ENCODE data around the gene LILRB2.

DNA sequence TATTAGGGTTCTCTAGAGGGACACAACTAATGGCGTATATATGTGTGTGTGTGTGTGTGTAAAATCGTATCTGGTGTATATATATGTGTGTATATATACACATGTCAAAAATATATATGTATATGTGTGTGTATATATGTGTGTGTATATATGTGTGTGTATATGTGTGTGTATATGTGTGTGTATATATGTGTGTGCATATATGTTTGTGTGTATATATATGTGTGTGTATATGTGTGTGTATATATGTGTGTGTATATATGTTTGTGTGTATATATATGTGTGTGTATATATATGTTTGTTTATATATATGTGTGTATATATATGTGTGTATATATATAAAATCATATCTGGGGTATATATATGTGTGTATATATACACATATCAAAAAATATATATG, 18.4 kb downstream of the LILRB2 start:
- TF ChIP-seq, protein P1, sequence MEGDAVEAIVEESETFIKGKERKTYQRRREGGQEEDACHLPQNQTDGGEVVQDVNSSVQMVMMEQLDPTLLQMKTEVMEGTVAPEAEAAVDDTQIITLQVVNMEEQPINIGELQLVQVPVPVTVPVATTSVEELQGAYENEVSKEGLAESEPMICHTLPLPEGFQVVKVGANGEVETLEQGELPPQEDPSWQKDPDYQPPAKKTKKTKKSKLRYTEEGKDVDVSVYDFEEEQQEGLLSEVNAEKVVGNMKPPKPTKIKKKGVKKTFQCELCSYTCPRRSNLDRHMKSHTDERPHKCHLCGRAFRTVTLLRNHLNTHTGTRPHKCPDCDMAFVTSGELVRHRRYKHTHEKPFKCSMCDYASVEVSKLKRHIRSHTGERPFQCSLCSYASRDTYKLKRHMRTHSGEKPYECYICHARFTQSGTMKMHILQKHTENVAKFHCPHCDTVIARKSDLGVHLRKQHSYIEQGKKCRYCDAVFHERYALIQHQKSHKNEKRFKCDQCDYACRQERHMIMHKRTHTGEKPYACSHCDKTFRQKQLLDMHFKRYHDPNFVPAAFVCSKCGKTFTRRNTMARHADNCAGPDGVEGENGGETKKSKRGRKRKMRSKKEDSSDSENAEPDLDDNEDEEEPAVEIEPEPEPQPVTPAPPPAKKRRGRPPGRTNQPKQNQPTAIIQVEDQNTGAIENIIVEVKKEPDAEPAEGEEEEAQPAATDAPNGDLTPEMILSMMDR (conservative IDR thresholded peaks at IDR 0.05 in 1 of 2, IDR thresholded peaks at IDR 0.05 in 1 of 2; ENCODE audit: extremely low read depth in 1 of 2, insufficient read depth in 1 of 2, low read depth in 1 of 2, low read length in 2 of 2), result no peak
- TF ChIP-seq EZH2 (IDR thresholded peaks at IDR 0.05; ENCODE audit: borderline replicate concordance, low read length), result no peak
